ENCODE data around the gene NHERF2. TPM values are rescaled to one million over a fixed set of nuclear protein-coding genes. Genes with fewer than 3 reads are reported as not detected.

Gene NHERF2
- total RNA-seq, 1 donor from 2014 or later: 23.4 TPM

DNA sequence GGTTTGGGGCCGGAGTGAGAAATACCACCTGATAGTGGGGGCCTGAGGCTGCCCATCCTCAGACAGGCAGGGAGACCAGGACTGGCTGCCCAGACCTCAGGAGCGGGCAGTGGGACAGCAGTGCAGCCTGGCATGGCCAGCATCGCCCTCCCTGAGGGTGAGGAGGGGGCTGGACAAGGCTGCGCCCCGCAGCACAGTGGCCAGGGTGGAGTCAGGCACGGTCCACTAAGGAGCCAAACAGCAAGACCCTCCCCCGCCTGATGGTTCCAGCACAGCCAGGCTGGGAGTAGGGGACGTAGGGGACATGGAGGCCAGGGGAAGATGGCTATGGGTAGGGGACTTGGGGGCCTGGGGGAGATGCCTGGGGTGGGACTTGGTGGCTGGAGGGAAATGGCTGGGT is 20.4 kb upstream of the NHERF2 start:
- peaks cover 15% of the 10 kb centered on the region for H3K4me1 Mint-ChIP-seq (ENCODE audit: unreplicated experiment)
- TF ChIP-seq, protein P1, sequence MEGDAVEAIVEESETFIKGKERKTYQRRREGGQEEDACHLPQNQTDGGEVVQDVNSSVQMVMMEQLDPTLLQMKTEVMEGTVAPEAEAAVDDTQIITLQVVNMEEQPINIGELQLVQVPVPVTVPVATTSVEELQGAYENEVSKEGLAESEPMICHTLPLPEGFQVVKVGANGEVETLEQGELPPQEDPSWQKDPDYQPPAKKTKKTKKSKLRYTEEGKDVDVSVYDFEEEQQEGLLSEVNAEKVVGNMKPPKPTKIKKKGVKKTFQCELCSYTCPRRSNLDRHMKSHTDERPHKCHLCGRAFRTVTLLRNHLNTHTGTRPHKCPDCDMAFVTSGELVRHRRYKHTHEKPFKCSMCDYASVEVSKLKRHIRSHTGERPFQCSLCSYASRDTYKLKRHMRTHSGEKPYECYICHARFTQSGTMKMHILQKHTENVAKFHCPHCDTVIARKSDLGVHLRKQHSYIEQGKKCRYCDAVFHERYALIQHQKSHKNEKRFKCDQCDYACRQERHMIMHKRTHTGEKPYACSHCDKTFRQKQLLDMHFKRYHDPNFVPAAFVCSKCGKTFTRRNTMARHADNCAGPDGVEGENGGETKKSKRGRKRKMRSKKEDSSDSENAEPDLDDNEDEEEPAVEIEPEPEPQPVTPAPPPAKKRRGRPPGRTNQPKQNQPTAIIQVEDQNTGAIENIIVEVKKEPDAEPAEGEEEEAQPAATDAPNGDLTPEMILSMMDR (conservative IDR thresholded peaks at IDR 0.05): no peak

DNA sequence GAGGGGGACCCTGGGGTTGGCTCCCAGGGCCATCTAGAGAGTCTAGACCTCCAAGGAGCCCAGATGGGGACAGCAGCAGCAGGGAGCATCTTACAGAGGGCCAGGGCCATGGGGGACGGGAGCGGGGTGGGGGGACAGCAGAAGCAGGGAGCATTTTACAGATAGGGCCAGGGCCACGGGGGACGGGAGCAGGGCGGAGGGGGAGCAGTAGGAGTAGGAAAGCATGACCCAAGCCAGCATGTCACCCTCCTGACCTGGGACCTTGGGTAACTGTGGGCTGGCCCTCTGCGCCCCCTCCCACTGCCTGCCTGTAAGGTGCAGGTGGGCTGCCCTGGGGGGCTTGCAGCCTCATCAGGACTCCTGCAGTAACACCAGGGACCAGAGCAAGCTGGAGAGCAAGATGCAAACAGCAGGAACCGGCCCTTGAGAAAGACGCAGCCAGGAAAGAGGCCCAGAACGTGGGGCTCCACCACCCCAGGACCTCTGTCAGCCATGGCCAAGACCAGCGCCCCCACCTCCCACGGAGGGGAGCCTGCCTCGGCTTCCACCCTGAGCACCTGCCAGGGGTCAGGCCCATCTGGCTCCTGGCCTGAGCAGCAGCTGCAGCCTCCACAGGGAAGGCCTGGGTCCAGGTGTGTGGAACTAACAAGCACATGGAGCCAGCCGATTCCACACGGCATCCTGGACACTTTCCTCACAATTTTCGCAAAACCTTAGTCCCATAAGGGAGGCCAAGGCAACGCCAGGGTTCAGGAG is 19.4 kb upstream of the NHERF2 start:
- Mint-ChIP-seq H3K27ac (peak overlapping the region; percentile 90), H3K27me3 (no peaks in the 10 kb centered on the region)

More for the DNA sequence above, 20.4 kb upstream of the NHERF2 start:
- no peak for DNase-seq (ENCODE audit: extremely low spot score, unreplicated experiment)
- peak overlapping the region; percentile 70 for H3K27ac Mint-ChIP-seq
- H3K4me3 Mint-ChIP-seq: peak overlapping the region; percentile 51
- H3K36me3 Mint-ChIP-seq: no peaks in the 10 kb centered on the region
- no peaks in the 10 kb centered on the region for H3K9me3 Mint-ChIP-seq
- no peaks in the 10 kb centered on the region for H3K27me3 Mint-ChIP-seq

DNA sequence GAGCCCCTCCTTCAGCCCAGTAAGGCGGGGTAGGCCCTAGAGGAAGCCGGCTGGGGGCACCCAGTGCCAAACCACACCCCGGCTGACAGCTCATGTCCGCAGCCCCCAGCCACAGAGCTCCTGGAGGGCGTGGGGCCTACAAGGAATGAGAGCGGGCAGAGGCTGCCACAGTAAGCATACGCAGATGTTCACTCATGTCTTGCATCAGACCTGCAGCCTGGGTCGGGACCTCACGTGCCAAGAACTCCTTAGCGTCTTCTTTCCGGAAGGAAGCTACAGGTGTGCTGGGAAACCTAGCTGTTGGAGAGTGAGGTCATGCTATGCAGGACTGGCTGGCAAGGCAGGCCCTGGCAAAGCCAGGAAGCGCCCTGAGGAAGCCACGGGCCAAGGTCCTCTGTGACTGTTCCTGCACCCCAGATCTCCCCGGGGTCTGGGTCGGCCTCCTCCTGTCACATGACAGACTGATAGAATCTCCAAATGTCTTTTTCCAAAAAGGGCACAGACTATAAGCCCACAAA is 18.6 kb upstream of the NHERF2 start:
- TF ChIP-seq, protein P1 (conservative IDR thresholded peaks at IDR 0.05): no peak
- H3K9me3 Mint-ChIP-seq: no peaks in the 10 kb centered on the region
- no peak for DNase-seq (ENCODE audit: extremely low spot score, unreplicated experiment)
- peak overlapping the region; percentile 90 for H3K27ac Mint-ChIP-seq
- H3K4me3 Mint-ChIP-seq: peak overlapping the region; percentile 89
- H3K4me1 Mint-ChIP-seq (ENCODE audit: unreplicated experiment): peaks cover 15% of the 10 kb centered on the region
- H3K36me3 Mint-ChIP-seq: no peaks in the 10 kb centered on the region
- no peaks in the 10 kb centered on the region for H3K27me3 Mint-ChIP-seq

More for the DNA sequence above, 19.4 kb upstream of the NHERF2 start:
- TF ChIP-seq, protein P1 (conservative IDR thresholded peaks at IDR 0.05): no peak
- DNase-seq (ENCODE audit: extremely low spot score, unreplicated experiment): no peak
- H3K4me3 Mint-ChIP-seq: peak overlapping the region; percentile 89
- H3K9me3 Mint-ChIP-seq: no peaks in the 10 kb centered on the region
- H3K4me1 Mint-ChIP-seq (ENCODE audit: unreplicated experiment): peaks cover 15% of the 10 kb centered on the region
- no peaks in the 10 kb centered on the region for H3K36me3 Mint-ChIP-seq

DNA sequence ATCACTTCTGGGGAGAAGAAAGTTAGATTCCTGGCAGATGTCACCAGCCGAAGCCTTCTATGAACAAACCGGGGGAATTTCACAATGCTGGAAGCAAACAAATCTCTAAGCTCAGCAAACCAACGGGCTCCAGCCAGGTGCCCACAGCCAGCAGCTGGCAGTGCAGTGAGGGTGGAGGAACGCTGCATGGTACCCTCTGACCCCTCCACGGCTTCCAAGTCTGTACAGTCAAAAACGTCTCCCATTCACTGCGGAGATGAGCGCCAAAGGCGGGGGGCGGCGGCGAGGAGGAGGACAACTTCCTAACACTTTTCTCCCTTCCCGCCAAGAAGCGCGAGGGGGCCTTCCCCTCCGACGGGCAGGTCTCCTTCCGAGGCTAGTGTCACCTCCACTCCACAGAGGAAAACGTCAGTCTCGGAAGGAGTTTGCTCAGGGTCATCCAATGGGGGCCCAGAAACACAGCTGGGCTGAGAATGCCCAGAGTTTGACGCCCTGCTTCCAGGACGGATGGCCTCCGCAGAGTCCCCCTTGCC is 18.0 kb upstream of the NHERF2 start:
- peak overlapping the region; percentile 89 for H3K4me3 Mint-ChIP-seq
- TF ChIP-seq, protein P1 (conservative IDR thresholded peaks at IDR 0.05): no peak
- no peaks in the 10 kb centered on the region for H3K27me3 Mint-ChIP-seq
- peak overlapping the region; percentile 90 for H3K27ac Mint-ChIP-seq
- no peaks in the 10 kb centered on the region for H3K36me3 Mint-ChIP-seq
- H3K9me3 Mint-ChIP-seq: no peaks in the 10 kb centered on the region
- DNase-seq (ENCODE audit: extremely low spot score, unreplicated experiment): no peak
- peaks cover 15% of the 10 kb centered on the region for H3K4me1 Mint-ChIP-seq (ENCODE audit: unreplicated experiment)

DNA sequence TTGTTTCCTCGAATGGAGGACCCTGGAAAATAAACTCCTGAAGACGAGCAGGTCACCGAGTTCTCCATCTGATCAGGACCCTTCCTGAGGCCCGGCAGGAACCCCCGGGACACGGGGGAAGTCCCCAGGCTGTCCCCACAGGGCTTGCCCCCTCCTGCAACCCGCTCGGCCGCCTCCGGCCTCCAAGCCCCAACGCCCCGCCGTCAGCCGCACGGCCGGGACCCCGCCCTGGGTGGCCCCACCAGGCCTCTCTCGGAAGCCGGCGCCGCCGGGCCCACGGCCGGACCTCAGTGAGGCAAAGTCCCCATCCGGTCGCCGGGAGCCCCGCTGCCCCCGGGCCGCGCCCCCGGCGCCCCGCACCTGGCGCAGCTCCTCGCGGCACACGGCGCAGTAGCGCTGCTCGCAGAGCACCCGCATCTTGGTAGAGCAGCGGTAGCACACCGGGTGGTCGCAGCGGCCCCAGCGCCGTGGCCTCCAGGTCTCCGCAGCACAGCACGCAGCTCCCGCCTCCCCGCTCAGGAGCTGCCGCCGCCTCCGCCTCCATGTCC is 17.5 kb upstream of the NHERF2 start:
- Mint-ChIP-seq H3K4me3 (peak overlapping the region; percentile 89), H3K36me3 (no peaks in the 10 kb centered on the region), H3K27ac (peak overlapping the region; percentile 90)

More for the DNA sequence above, 17.5 kb upstream of the NHERF2 start:
- TF ChIP-seq, protein P1 (conservative IDR thresholded peaks at IDR 0.05): no peak
- no peaks in the 10 kb centered on the region for H3K27me3 Mint-ChIP-seq
- no peaks in the 10 kb centered on the region for H3K9me3 Mint-ChIP-seq
- DNase-seq (ENCODE audit: extremely low spot score, unreplicated experiment): no peak
- peaks cover 15% of the 10 kb centered on the region for H3K4me1 Mint-ChIP-seq (ENCODE audit: unreplicated experiment)
